Kidney capillary endothelial cell (primary cell): ENCODE results near the gene RAI2.
"Not testable (repeated sequence)": the region's sequence is repeated elsewhere in the genome, so short reads cannot be mapped to it uniquely, and the experiment has no call there.

Experiments
- DNase-seq: peaks from one replicate; pipeline ENCODE4 v3.0.0-alpha.2; 2018; ENCODE audit warnings: low spot score

RAI2 gene

GRCh38 chrX:17828171-17828570 lies 32.9 kb downstream of the RAI2 start:
- no peak for DNase-seq

- DNase-seq, result no peak
Observed at GRCh38 chrX:17826609-17827496, 34.2 kb downstream of the RAI2 start.

GRCh38 chrX:17824980-17825379 lies 36.1 kb downstream of the RAI2 start:
- no peak for DNase-seq

GRCh38 chrX:17822351-17822750 lies 38.7 kb downstream of the RAI2 start:
- DNase-seq, result no peak

- no peak for DNase-seq
Observed at GRCh38 chrX:17820100-17820499, 41.0 kb downstream of the RAI2 start.

- no peak for DNase-seq
Observed at GRCh38 chrX:17818726-17819125, 42.4 kb downstream of the RAI2 start.

- no peak for DNase-seq
Observed at GRCh38 chrX:17817251-17817650, 43.8 kb downstream of the RAI2 start.

GRCh38 chrX:17814557-17814956 lies 46.5 kb downstream of the RAI2 start:
- DNase-seq, result no peak

GRCh38 chrX:17814059-17814458 lies 47.0 kb downstream of the RAI2 start:
- no peak for DNase-seq

- DNase-seq, result no peak
Observed at GRCh38 chrX:17813277-17813676, 47.8 kb downstream of the RAI2 start.

- DNase-seq, result peak; percentile 14
Observed at GRCh38 chrX:17812763-17813162, 48.3 kb downstream of the RAI2 start.

- DNase-seq, result no peak
Observed at GRCh38 chrX:17809984-17810383, 51.1 kb downstream of the RAI2 start.

GRCh38 chrX:17809273-17809672 lies 51.8 kb downstream of the RAI2 start:
- DNase-seq, result no peak

- DNase-seq, result no peak
Observed at GRCh38 chrX:17805120-17805519, 56.0 kb downstream of the RAI2 start.

- DNase-seq, result no peak
Observed at GRCh38 chrX:17803449-17803848, 57.6 kb downstream of the RAI2 start.

- no peak for DNase-seq
Observed at GRCh38 chrX:17802756-17803155, 58.3 kb downstream of the RAI2 start.

- DNase-seq, result no peak
Observed at GRCh38 chrX:17801431-17801830, 59.7 kb downstream of the RAI2 start.

- DNase-seq, result no peak
Observed at GRCh38 chrX:17798921-17799320, 62.2 kb downstream of the RAI2 start.

- no peak for DNase-seq
Observed at GRCh38 chrX:17792826-17793225, 68.3 kb downstream of the RAI2 start.

GRCh38 chrX:17788956-17789562 lies 72.0 kb downstream of the RAI2 start:
- DNase-seq, result no peak

GRCh38 chrX:17788439-17788838 lies 72.7 kb downstream of the RAI2 start:
- peak; percentile 21 for DNase-seq

GRCh38 chrX:17787557-17787956 lies 73.5 kb downstream of the RAI2 start:
- DNase-seq, result no peak

GRCh38 chrX:17786554-17787347 lies 74.3 kb downstream of the RAI2 start:
- not testable (repeated sequence) for DNase-seq
